Right lobe of liver (tissue), 6 donors: Measurements from ENCODE around the gene UNC13B. TPM values are rescaled to one million over a fixed set of nuclear protein-coding genes. Genes with fewer than 3 reads are reported as not detected.
A peak's percentile ranks its signal among the peaks of the same experiment; 100 is the strongest.

ENCODE experiments used
- ATAC-seq, 4 donors: fragments of 200-7000 bp; cut with Tn5 transposase; one replicate each; pipeline ENCODE4 v1.9.1; 2020; ENCODE audit warnings: mild to moderate bottlenecking in 4 of 4, moderate library complexity in 4 of 4
- DNase-seq, 3 donors: peaks; one replicate each; pipeline ENCODE4 v3.0.0-alpha.2; 2020
- H3K27ac ChIP-seq, 3 donors: fragments of 200-600 bp; one replicate each; pipeline ENCODE4 v1.8.0; 2022
- H3K27me3 ChIP-seq, 2 donors: fragments of 200-600 bp; one replicate each; pipeline ENCODE4 v1.8.0; 2022
- H3K36me3 ChIP-seq, 4 donors: fragments of 200-600 bp; sonication (generic) in 1 of 4; one replicate each; pipeline versions ENCODE4 v1.5.1 to v1.8.0; 2017 to 2022; ENCODE audit warnings: control low read depth in 1 of 4
- H3K4me1 ChIP-seq, 4 donors: fragments of 200-600 bp; sonication (generic) in 1 of 4; one replicate each; pipeline versions ENCODE4 v1.5.1 to v1.8.0; 2017 to 2022; ENCODE audit warnings: control low read depth in 1 of 4
- H3K4me3 ChIP-seq, 3 donors: fragments of 200-600 bp; one replicate each; pipeline ENCODE4 v1.8.0; 2022
- H3K9me3 ChIP-seq, 4 donors: fragments of 200-600 bp; sonication (generic) in 1 of 4; one replicate each; pipeline versions ENCODE4 v1.5.1 to v1.8.0; 2017 to 2022; ENCODE audit warnings: control low read depth in 1 of 4
- CTCF ChIP-seq, 4 donors: fragments of 200-600 bp in 3 of 4; fragments of 450-650 bp in 1 of 4; IDR thresholded peaks; one replicate each; pipeline versions ENCODE4 v1.5.1 to v1.8.0; 2016 to 2022; ENCODE audit warnings: antibody characterized with exemption in 4 of 4, mild to moderate bottlenecking in 2 of 4
- POLR2A ChIP-seq: fragments of 450-650 bp; IDR thresholded peaks from one replicate; pipeline ENCODE4 v1.6.1; 2017; ENCODE audit warnings: antibody characterized with exemption, mild to moderate bottlenecking
- whole genome bisulfite sequencing: methylation state at CpG from one replicate; pipeline ENCODE4 v1.1.6; 2018; ENCODE audit warnings: low coverage, low lambda C conversion rate; ENCODE audit not compliant: insufficient coverage; ENCODE audit errors: missing lambda C conversion rate; 5-methylcytosine and 5-hydroxymethylcytosine counted together
- intact Hi-C, 2 donors: fragments of 100-400 bp; cut with DNase I; formaldehyde crosslinking; loops; one replicate each; pipeline versions ENCODE4 v1.11.2 to v1.14.1; 2022
- total RNA-seq, 6 experiments: library from RNA; depleted of rRNA in 2 of 6; stranded (reverse); fragments of >200 nt in 2 of 6; fragmentation: NEBNext Ultra II Directional in 3 of 6; extraction: Animal tissue kit (Norgen Biotek cat#: 25700) in 3 of 6; gene quantifications; one replicate each; pipeline versions ENCODE4 v1.1.0 to v1.2.4, GENCODE V29; 2016 to 2023
- donor health status: DM: no; HTN: yes; CAD: no.
- donor health status: DM: no; HTN: no; CAD: no.
- donor health status: DM: no; HTN: no; CAD: no.
- donor health status: DM: no; HTN: yes; CAD: no.
- donor health status: DM: no; HTN: yes; CAD: no.

The UNC13B gene
- total RNA-seq, 6 experiments from 2014 or later = 14.5 to 23.0 (median 20.7) TPM

- Histone ChIP-seq H3K27ac (no peak overlapping the region), H3K27me3 (no peaks in the 10 kb centered on the region), H3K36me3 (no peaks in the 10 kb centered on the region), H3K9me3 (no peaks in the 10 kb centered on the region), H3K4me3 (no peak overlapping the region), H3K4me1 (no peaks in the 10 kb centered on the region)
- 89% methylated on average over 4 of the region's 4 CpGs for WGBS
- TF ChIP-seq CTCF (IDR thresholded peaks at IDR 0.05) (no peak), POLR2A (no peak)
- intact Hi-C loops = no loop called here
- DNase-seq (no peak), ATAC-seq (no peak)
Measured at GRCh38 chr9:35342221-35342958, 180.6 kb downstream of the UNC13B start.

GRCh38 chr9:35348109-35348508 lies 186.3 kb downstream of the UNC13B start:
- H3K4me3 ChIP-seq = no peak overlapping the region
- no peaks in the 10 kb centered on the region for H3K36me3 ChIP-seq
- 81% methylated on average over 4 of the region's 5 CpGs for WGBS
- no peak for TF ChIP-seq POLR2A
- DNase-seq = no peak
- peaks cover 0 to 18% (median 7%) of the 10 kb centered on the region in 4 donors for H3K4me1 ChIP-seq
- H3K9me3 ChIP-seq = no peaks in the 10 kb centered on the region
- ATAC-seq = no peak
- no peaks in the 10 kb centered on the region for H3K27me3 ChIP-seq
- intact Hi-C loops = no loop called here
- H3K27ac ChIP-seq = no peak overlapping the region

- H3K9me3 ChIP-seq = no peaks in the 10 kb centered on the region
- no peak overlapping the region for H3K4me3 ChIP-seq
- whole genome bisulfite sequencing = 70% methylated on average over 3 of the region's 3 CpGs
- no peak for ATAC-seq
- no peaks in the 10 kb centered on the region for H3K27me3 ChIP-seq
- H3K36me3 ChIP-seq = no peaks in the 10 kb centered on the region
- TF ChIP-seq POLR2A = no peak
- no peak for TF ChIP-seq CTCF (IDR thresholded peaks at IDR 0.05)
- no peak overlapping the region for H3K27ac ChIP-seq
- no peak for DNase-seq
- intact Hi-C loops = no loop called here
- peaks cover 0 to 18% (median 7%) of the 10 kb centered on the region in 4 donors for H3K4me1 ChIP-seq
Measured at GRCh38 chr9:35349287-35349990, 187.6 kb downstream of the UNC13B start.

- 88% methylated on average over 1 of the region's 1 CpG for WGBS
- ATAC-seq = peak in 3 of 4 donors; percentile 12 to 32 (median 19)
- TF ChIP-seq POLR2A (no peak), CTCF (IDR thresholded peaks at IDR 0.05) (no peak)
- H3K9me3 ChIP-seq = no peaks in the 10 kb centered on the region
- peak overlapping the region in 1 of 3 donors; percentile 22 for H3K27ac ChIP-seq
- peaks cover 0 to 18% (median 7%) of the 10 kb centered on the region in 4 donors for H3K4me1 ChIP-seq
- no peak overlapping the region for H3K4me3 ChIP-seq
- DNase-seq = no peak
- H3K27me3 ChIP-seq = no peaks in the 10 kb centered on the region
- intact Hi-C loops = no loop called here
- no peaks in the 10 kb centered on the region for H3K36me3 ChIP-seq
Measured at GRCh38 chr9:35350212-35350611, 188.4 kb downstream of the UNC13B start.
